Femur (tissue), 1 donor: ENCODE data around the gene RGS19.

Experiments
- DNase-seq: peaks from one replicate; pipeline ENCODE4 v3.0.0-alpha.2; 2017

The RGS19 gene

GRCh38 chr20:64107736-64108457 is 28.6 kb upstream of the RGS19 start:
- no peak for DNase-seq

DNA sequence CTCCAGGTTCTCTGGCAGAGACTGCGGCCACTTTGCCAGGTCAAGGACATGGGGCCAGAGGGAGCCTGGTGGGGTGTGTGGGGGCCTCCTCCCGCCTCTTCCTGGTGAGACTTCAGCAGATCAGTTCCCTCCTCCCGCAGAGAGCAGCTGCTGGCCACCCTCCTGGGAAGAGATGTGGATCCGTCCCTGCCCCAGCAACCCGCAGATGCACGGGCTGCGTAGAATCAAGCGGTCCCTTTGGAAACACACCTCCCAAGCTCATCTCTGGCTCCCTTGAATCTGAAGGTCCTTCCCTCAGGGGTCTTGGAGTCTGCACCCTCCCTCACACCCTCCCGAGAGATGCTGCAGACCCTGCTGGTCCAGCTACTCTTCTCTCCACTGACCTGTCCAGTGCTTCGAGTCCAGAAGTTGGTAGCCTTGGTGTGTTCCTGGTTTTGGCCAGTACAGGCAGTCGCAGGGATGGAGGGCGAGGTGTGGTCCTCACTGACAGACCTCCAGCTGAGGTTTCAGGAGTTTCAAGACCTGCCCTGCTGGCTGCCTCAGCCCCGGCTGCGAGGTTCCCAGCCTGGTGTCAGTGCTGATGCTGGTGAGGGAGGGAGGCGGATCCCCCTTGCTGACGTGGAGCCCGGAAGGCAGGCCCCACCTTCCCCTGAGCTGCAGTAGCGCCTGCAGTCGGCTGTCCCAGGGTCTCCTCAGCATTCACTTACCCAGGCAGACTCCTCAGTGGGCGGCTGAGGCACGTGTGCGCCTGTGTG is 27.8 kb upstream of the RGS19 start, which contains the start of gene NPBWR2:
TSS of gene NPBWR2 (minus strand) at position 585 of the 755 bp plus-strand sequence. CDS start 734 bp downstream, outside the sequence.
- DNase-seq = no peak

DNA sequence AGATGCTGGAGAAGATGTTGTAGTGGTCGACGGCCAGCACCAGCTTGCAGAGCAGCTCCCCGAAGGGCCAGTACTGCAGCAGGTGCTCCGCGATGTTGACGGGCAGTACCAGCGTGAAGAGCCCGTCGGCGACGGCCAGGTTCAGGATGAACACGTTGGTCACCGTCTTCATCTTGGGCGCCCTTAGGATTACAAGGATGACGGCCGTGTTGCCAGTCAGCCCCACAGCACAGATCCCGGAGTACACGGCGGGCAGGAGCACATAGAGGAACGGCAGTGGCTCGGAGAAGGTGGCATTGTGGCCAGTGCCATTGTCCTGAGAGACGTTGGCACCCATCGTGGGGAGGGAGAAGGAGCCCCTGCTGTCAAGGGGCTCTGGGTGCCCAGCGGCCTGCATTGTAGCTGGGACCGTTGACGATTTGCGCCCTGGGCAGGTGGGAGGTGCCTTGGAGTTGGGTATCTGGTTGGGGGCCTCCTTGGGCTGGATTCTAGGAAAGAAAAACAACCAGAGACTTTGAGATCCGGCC is 27.2 kb upstream of the RGS19 start:
- DNase-seq = no peak

DNA sequence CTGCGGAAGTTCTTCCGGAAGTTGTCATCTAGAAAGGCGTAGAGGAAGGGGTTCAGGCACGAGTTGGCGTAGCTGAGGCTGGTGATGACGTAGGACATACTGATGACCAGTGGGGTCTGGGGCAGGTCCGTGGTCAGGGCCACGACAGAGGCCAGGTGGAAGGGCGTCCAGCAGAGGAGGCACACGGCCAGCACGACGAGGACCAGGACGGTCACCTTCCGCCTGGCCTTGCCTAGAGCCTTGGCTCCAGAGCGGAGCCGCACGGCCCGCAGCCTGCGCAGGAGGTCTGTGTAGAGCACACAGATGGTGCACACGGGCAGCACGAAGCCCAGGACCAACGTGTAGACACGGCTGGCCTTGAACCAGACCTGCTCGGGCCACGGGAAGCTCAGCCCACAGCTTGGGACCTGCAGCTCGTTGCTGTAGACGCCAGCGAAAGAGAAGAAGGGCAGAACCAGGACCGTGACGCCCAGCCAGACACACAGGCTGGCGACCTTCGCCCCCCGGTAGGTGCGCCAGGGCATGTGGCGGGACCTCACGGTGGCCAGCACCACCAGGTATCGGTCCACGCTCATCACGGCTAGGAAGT is 26.6 kb upstream of the RGS19 start:
- no peak for DNase-seq

DNA sequence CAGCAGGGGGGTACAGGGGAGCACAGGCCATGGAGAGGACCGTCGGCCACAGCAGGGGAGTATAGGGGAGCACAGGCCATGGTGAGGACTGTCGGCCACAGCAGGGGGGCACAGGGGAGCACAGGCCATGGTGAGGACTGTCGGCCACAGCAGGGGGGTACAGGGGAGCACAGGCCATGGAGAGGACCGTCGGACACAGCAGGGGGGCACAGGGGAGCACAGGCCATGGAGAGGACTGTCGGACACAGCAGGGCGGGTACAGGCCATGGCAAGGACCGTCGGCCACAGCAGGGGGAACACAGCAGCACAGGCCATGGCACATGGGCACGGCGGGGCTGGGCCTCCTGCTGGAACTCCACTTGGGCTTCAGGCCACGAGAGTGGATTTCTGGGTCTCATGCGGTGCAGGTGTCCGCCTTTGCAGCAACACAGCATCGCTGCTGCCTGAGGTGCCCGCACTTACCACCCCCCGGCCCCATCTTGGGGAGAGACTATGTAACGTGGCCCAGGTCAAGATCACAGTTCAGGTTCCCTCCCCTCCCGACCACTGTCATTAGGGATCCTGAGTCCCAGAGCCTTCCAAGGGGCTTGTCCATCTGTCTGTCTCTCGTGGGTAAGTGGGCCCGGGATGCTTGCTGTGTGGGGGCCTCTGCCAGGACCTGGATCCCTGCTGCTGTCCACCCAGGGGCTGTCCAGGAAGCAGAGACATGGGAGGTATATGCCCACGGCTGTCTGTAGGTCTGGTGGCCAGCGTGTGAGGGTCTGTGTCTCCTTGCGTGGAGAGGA is 25.5 kb upstream of the RGS19 start:
- no peak for DNase-seq

- DNase-seq = peak; percentile 11
Observed at GRCh38 chr20:64103871-64104666, 24.8 kb upstream of the RGS19 start.

GRCh38 chr20:64102647-64103354 is 23.5 kb upstream of the RGS19 start:
- DNase-seq = no peak

DNA sequence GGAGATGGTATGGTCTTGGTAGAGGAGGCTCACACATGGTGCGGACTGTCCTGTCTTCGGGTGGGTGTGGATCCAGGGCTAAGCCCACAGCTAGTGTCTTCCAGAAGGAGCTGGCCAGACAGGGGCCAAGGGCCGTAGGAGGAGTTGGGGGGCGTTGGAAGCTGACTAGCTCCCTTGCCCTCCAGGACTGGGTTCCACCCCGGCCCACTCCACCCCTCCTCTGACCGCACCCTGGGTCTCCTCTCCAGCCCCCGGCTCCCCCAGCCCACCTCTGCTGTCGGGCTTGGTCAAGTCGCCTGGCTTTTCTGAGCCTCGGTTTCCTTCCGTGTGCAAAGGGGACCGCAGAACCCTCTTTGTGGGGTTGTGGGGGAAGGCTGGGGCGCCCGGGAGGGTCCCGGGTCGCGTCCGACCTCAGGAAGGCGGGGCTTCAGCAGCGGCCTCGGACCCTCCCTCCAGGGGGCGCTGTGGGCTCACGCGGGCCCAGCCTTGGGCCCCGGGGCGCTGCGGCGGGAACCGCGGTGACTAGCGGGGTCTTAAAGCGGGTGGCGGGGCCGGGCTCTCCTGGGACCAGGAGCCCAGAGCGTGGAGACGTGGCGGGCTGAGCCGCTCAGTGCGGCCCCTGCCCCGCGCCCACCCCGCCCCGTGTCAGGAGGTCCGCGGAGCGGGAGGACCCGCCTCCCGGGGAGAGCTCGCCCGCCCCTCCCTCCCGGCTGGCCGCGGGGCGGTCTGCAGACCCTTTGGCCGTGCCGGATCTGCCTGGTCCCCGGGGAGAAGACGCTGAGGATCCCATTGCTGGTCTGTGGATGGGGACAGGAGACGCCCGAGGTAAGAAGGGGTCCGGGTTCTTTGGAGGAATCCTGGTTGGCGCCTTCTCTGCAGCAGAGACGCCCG is 22.7 kb upstream of the RGS19 start:
- DNase-seq = no peak

DNA sequence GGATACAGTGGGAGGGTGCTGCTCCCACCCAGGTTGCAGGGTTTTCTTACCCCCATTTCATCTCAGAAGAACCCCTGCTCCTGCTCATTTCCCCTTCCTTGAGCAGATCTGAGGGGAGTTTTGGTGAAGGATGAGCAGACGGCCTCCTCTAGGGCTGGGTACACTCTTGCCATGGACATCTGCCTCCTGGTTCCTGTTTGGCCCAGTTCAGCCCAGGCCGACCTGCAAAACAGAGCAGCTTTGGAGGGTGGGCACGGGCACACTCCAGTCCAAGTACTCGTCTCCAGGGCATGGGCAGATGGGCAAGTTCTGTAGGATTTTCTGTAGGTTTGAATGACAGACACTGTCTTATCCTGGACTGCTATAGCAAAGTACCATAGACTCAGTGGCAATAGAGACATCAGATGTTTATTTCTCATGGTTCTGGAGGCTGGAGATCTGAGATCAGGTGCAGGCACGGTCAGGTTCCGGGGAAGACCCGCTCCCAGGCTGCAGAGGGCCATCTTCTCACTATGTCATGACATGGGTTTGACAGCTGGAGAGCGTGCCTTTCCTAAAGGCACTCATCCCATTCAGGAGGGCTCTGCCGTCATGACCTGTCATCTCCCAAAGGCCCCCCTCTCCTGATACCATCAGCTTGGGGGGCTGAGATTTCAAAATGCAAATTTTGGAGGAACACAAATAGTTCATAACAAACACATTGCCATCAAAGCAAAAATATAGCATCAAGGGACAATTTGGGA is 21.8 kb upstream of the RGS19 start:
- no peak for DNase-seq

DNA sequence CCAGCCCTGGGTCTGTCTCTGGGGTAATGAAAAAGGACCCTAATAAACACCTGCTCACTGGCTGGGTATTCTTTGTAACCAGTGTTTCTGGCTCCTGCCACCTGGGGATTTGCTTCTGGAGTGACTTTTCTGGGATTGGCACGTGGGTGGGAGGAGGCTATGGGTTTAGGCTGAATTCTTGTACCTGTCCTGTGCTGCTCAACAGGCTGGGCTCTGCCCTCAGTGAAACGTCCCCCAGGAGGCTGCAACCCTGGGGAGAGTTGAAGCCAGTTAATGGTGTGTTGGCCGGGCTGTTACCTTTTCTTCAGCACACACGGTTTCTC is 21.2 kb upstream of the RGS19 start:
- DNase-seq = no peak

DNA sequence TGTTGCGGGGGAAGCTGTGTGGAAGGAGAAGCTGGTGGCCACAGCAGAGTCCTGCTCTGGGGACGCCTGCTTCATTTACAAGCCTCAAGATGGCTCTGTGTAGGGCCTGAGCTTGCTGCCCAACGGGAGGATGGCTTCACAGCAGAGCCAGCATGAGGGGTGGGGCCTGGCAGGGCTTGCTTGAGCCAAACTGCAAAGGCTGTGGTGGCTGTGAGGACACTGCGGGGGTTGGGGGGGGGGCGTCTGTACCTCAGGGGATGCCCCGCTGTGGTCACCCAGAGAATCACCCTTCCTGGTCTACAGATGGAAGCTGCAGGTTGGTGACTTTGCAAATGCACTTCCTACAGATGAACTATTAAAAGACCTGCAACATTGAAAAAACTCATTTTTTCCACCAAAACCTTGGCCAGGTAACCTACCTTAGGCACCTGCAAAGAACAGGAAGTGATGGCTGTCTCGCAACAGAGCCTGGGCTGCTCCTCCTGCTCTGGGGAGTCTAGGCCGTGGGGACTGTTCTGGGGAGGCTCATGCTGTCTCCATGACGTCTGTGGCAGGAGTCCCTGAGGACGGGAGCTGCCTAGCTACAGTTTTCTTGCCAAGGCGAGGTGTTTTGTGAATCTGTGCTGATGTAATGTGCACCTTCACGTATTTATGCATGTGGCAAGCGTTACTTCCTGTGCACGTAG is 20.7 kb upstream of the RGS19 start:
- DNase-seq = no peak

GRCh38 chr20:64099086-64099786 is 19.9 kb upstream of the RGS19 start:
- peak; percentile 76 for DNase-seq

DNA sequence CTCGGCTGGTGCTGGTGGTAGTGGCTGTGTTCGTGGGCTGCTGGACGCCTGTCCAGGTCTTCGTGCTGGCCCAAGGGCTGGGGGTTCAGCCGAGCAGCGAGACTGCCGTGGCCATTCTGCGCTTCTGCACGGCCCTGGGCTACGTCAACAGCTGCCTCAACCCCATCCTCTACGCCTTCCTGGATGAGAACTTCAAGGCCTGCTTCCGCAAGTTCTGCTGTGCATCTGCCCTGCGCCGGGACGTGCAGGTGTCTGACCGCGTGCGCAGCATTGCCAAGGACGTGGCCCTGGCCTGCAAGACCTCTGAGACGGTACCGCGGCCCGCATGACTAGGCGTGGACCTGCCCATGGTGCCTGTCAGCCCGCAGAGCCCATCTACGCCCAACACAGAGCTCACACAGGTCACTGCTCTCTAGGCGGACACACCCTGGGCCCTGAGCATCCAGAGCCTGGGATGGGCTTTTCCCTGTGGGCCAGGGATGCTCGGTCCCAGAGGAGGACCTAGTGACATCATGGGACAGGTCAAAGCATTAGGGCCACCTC is 19.2 kb upstream of the RGS19 start:
- no peak for DNase-seq

GRCh38 chr20:64096535-64096934 is 17.2 kb upstream of the RGS19 start:
- no peak for DNase-seq

GRCh38 chr20:64095927-64096326 is 16.6 kb upstream of the RGS19 start:
- no peak for DNase-seq

- no peak for DNase-seq
Observed at GRCh38 chr20:64095455-64095854, 16.1 kb upstream of the RGS19 start.

DNA sequence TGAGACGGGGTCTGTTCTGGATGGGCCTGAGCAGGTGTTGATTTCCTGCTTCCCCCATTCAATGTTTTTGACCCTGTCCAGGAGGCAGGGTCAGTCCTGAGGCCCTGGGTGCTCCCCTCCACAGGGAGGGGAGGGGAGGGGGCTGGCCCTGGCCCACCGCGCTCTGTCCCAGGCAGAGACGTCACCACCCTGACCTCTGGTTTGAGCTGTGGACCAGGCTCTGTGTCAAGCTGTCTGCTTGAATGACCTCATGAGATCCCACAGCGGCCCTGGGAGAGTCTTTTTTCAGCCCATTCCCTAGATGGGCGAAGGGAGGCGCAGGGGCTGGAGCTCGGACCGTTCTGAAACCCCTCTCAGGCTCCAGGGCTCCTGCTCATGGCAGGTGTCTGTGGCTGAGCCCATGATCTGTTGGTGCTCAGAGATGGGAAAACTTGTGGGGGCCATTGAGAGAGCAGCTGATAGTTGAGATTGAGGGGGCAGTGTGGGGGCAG is 13.7 kb upstream of the RGS19 start:
- DNase-seq = no peak
